ENCODE results near the gene SLC9B2. TPM values are rescaled to one million over a fixed set of nuclear protein-coding genes. Genes with fewer than 3 reads are reported as not detected.

The SLC9B2 gene
- total and polyA plus RNA-seq, 2 donors from 2014 or later, result 0.80 to 6.0 TPM

- DNase-seq (no peak), FAIRE-seq (no peak)
- no peak overlapping the region for H3K9ac ChIP-seq (ENCODE audit: low read length in 3 of 3)
- no peak overlapping the region for H3K4me3 ChIP-seq (ENCODE audit: low read length in 3 of 3)
- no peaks in the 10 kb centered on the region for H3K36me3 ChIP-seq (ENCODE audit: control insufficient read depth in 2 of 3, insufficient read depth in 3 of 3, low read length in 3 of 3)
- no peaks in the 10 kb centered on the region for H3K27me3 ChIP-seq (ENCODE audit: control insufficient read depth, insufficient read depth, low read length)
- intact Hi-C loops (cut with DNase I), result no loop called here
- H3K9me3 ChIP-seq (ENCODE audit: control insufficient read depth in 2 of 3, insufficient read depth in 1 of 3, low read length in 3 of 3), result peaks cover 0 to 2% (median 0%) of the 10 kb centered on the region in 3 donors
- no peaks in the 10 kb centered on the region for H3K4me1 ChIP-seq (ENCODE audit: control insufficient read depth in 2 of 3, insufficient read depth in 2 of 3, low read depth in 1 of 3, low read length in 3 of 3)
- TF ChIP-seq, protein P1, sequence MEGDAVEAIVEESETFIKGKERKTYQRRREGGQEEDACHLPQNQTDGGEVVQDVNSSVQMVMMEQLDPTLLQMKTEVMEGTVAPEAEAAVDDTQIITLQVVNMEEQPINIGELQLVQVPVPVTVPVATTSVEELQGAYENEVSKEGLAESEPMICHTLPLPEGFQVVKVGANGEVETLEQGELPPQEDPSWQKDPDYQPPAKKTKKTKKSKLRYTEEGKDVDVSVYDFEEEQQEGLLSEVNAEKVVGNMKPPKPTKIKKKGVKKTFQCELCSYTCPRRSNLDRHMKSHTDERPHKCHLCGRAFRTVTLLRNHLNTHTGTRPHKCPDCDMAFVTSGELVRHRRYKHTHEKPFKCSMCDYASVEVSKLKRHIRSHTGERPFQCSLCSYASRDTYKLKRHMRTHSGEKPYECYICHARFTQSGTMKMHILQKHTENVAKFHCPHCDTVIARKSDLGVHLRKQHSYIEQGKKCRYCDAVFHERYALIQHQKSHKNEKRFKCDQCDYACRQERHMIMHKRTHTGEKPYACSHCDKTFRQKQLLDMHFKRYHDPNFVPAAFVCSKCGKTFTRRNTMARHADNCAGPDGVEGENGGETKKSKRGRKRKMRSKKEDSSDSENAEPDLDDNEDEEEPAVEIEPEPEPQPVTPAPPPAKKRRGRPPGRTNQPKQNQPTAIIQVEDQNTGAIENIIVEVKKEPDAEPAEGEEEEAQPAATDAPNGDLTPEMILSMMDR (IDR thresholded peaks at IDR 0.05; ENCODE audit: borderline replicate concordance, extremely low read depth, insufficient read depth), result no peak
- H3K27ac ChIP-seq (ENCODE audit: low read depth in 2 of 2, low read length in 2 of 2), result no peak overlapping the region
These were observed 95.6 kb downstream of the SLC9B2 start for GRCh38 chr4:102981005-102981404.

Other genes starting within 250 kb of the SLC9B2 start
- gene UBE2D3, start 249.2 kb downstream of the SLC9B2 start, total RNA-seq, result 262 TPM
- 173 TPM for gene UBE2D3, start 249.2 kb downstream of the SLC9B2 start, polyA plus RNA-seq (ENCODE audit: insufficient read depth, low read depth, low replicate concordance)
- gene CISD2, start 207.8 kb downstream of the SLC9B2 start, total RNA-seq, result 25.6 TPM
- 46.3 TPM for gene CISD2, start 207.8 kb downstream of the SLC9B2 start, polyA plus RNA-seq (ENCODE audit: insufficient read depth, low read depth, low replicate concordance)
- 1.8 TPM for gene SLC9B1, start 57.1 kb downstream of the SLC9B2 start, total RNA-seq
- gene SLC9B1, start 57.1 kb downstream of the SLC9B2 start, polyA plus RNA-seq (ENCODE audit: insufficient read depth, low read depth, low replicate concordance), result 0.52 TPM
- gene BDH2, start 23.1 kb upstream of the SLC9B2 start, total RNA-seq, result 104 TPM
- gene BDH2, start 23.1 kb upstream of the SLC9B2 start, polyA plus RNA-seq (ENCODE audit: insufficient read depth, low read depth, low replicate concordance), result 473 TPM
- 2.5 TPM for gene CENPE, start 121.6 kb upstream of the SLC9B2 start, total RNA-seq
- 0.32 TPM for gene CENPE, start 121.6 kb upstream of the SLC9B2 start, polyA plus RNA-seq (ENCODE audit: insufficient read depth, low read depth, low replicate concordance)